Testis (tissue), 2 donors: ENCODE results near the gene TULP1.

ENCODE experiments used
- POLR2A ChIP-seq: fragments of 450-650 bp; IDR thresholded peaks from one replicate; pipeline ENCODE4 v1.6.1; 2017; ENCODE audit warnings: antibody characterized with exemption, mild to moderate bottlenecking, moderate library complexity
- TF ChIP-seq, protein P1 (sequence below), 3 experiments: fragments of 450-650 bp in 2 of 3; fragments of 200-600 bp in 1 of 3; sonication (generic) in 1 of 3; IDR thresholded peaks; one replicate each; pipeline ENCODE4 v1.5.1; 2016 to 2019; ENCODE audit warnings: antibody characterized with exemption in 3 of 3, mild to moderate bottlenecking in 2 of 3, moderate library complexity in 1 of 3

DNA sequence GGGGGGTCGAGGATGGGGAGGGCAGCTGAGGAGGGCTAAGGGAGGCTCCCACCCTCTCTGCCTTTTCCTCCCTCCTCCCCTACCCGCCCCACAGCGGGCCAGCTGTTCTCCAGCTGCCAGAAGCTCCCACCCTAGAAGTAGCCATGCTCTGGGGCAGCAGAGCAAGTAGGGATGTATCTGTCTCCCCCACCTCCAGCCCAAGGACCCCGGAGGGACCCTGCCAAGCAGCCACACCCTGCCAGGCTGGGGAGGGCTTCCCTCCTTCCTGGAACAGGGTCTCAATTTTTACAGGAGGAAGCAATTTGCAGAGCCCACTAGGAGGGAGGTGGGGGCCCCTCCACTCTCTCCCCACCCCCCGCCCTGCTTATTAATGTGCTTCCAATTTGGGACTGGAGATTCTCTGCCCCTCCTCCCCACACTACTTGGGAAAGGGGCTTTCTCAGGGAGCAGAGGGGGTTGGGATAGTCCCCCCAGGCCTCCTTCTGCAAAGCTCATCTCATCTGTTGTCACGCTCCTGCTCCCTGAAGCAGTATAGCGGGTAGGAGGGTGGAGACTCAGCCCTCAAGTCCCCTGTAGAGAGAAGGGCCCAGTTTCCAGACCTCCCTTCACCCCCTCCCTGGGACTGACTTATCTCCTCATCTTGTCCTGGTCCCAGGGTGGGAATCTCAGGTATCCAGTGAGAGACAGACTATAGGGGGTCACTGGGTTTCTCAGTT lies 20.3 kb downstream of the TULP1 start:
- TF ChIP-seq, protein P1, sequence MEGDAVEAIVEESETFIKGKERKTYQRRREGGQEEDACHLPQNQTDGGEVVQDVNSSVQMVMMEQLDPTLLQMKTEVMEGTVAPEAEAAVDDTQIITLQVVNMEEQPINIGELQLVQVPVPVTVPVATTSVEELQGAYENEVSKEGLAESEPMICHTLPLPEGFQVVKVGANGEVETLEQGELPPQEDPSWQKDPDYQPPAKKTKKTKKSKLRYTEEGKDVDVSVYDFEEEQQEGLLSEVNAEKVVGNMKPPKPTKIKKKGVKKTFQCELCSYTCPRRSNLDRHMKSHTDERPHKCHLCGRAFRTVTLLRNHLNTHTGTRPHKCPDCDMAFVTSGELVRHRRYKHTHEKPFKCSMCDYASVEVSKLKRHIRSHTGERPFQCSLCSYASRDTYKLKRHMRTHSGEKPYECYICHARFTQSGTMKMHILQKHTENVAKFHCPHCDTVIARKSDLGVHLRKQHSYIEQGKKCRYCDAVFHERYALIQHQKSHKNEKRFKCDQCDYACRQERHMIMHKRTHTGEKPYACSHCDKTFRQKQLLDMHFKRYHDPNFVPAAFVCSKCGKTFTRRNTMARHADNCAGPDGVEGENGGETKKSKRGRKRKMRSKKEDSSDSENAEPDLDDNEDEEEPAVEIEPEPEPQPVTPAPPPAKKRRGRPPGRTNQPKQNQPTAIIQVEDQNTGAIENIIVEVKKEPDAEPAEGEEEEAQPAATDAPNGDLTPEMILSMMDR (IDR thresholded peaks at IDR 0.05) = no peak
- no peak for TF ChIP-seq POLR2A
